ENCODE measurements around the gene LENG8.

The LENG8 gene

DNA sequence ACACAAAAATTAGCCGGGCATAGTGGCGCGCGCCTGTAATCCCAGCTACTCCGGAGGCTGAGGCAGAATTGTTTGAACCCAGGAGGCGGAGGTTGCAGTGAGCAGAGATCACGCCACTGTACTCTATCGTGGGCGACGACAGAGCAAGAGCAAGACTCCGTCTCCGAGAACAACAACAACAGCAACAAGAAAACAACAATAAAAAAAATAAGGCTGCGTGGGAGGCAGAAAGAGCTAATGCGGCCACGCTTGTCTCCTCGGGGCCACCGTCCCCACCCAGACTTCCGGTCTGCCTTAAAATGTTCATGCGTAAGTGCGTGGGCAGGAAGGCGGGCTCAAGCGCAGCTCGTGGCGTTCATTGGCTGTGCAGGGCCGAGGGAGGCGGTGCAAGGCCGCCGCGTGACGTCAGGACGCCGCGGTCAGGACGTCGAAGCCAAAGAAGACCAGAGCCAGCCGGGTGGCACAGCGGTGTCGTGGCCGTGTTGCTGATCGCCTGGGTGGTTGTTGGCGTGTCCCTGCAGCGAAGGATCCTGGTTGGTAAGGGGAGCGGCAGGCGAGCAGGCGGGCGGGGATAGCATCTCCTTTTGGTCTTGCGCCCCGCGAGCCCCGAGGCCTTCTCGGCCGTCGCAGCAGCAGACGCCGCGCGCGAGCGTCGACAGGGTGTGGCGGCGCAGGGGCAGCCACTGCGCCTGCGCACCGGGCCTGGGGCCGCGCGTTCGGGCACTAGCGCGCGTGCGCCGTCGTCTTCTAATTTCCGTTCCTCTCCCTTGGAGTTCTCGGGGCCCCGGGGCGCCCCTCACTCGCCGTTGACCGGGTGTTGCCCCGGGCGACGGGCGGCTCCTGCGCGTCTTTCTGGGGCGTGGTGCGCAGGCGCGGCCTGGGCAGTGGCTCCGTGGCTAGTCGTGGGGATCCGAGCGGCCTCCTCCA, at the start of gene LENG8:
Gene LENG8, plus strand, starts transcription at position 426 of the 927 bp plus-strand sequence. CDS start 2,146 bp downstream, outside the sequence.
- peak; percentile 99 for DNase-seq (ENCODE audit: low spot score)

DNA sequence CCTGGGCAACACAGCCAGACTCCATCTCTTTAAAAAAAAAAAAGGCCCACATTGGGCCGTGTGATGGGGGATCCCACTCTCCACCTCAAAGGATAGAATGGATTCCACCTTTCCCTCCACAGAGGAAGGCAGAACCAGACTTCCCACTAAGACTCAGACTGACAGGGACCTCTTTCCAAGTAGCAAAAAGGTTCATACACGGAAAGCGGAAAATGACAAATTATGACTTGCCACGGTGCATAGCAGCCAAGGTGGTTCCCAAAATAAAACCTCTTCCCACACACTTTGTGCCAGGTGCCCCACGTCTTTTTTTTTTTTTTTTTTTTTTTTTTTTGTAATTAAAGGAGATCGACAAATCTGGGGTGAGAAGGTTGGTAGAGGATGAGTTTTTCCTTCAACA, 48.1 kb upstream of the LENG8 start:
- no peak for DNase-seq (ENCODE audit: low spot score)

DNA sequence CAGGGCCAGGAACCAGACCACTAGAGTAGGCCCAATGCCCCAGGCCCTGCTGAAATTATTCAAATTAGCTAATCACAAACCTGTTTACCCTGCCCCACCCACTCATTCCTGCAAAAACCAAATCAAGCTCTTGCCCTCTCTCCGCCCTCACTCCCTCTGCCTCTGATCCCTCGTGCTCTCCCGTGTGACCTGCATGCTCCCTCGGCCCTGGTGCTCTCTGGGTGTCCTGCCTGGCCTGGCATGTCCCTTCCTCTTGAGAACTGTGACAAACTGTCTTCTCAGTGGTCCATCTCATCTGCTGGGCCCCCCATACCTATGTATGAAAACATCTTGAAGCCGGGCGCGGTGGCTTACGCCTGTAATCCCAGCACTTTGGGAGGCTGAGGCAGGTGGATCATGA, 45.9 kb upstream of the LENG8 start:
- DNase-seq (ENCODE audit: low spot score), result no peak

DNA sequence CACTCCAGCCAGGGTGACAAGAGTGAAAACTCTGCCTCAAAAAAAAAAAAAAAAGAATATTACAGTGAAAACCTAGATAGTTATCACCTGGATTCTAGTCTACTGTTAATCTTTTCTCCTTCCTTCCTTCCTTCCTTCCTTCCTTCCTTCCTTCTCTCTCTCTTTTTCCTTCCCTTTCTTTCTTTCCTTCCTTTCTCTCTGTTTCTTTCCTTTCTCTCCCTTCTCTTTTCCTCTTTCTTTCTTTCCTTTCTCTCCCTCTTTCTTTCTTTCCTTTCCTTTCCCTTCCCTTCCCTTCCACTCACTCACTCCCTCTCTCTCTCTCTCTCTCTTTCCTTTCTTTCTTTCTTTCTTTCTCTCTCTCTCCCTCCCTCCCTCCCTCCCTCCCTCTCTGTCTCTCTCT, 43.4 kb upstream of the LENG8 start:
- DNase-seq (ENCODE audit: low spot score), result no peak

- no peak for DNase-seq (ENCODE audit: low spot score)
Observed at GRCh38 chr19:54407780-54408179, 41.2 kb upstream of the LENG8 start.

DNA sequence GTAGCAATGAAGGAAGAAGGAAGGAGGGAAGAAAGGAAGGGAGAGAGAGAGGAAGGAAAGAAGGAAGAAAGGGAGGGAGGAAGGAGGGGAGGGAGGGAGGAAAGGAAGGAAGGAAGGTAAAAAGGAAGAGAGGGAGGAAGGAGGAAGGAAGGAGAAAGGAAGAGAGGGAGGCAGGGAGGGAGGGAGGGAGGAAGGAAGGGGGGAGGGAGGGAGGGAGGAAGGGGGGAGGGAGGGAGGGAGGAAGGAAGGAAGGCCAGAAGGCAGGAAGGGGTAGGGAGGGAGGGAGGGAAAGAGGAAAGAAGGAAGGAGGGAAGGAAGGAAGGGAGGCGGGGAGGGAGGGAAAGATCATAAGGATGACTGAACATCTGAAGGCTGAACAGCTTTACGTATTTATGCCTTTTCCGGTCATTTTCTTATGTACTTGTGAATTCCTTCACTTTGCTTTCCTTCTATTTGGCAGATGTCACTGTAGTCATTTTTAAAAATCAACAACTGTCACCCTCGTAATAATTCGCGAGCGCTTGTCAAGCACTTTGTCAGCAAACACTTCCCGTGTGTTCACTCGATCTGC, 40.5 kb upstream of the LENG8 start:
- no peak for DNase-seq (ENCODE audit: low spot score)

- no peak for DNase-seq (ENCODE audit: low spot score)
Observed at GRCh38 chr19:54411033-54411432, 38.0 kb upstream of the LENG8 start.

DNA sequence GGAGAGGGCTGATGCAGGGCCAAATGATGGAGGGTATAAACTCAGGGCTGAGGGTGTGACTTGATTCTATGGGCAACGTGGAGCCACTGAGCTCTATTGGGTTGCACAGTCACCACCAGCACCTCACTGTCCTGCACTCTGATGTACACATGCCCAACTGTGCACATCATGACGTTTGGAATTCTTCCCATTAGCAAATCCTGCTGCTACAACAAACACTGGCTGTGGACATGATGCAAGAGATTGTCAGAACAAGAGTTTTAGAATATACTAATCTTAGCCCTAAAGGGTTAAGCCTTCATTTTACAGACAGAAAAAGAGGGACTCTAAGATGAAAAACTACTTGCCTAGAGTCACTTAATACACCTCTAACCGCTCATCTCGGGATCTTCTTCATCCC, 36.1 kb upstream of the LENG8 start:
- DNase-seq (ENCODE audit: low spot score), result no peak

DNA sequence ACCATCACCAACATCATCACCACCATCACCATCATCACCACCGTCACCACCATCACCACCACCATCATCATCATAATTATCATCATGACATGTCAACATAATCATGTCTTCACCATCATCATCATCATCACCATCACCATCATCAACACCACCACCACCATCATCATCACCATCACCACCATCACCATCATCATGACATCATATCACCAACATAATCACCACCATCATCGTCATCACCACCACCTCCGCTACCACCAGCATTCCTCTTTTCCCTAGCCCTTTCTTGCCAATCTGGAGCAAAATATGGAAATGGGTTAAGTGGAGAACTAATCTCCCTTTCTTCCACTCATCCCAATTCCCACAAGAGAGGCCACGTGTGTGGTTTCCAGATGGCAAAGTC, 34.8 kb upstream of the LENG8 start:
- DNase-seq (ENCODE audit: low spot score), result no peak

GRCh38 chr19:54415208-54415900, 33.6 kb upstream of the LENG8 start, which contains the start of gene TTYH1:
Gene TTYH1, plus strand, starts transcription at chr19:54415464. Its CDS starts 89 bp downstream, at chr19:54415553.
- no peak for DNase-seq (ENCODE audit: low spot score)

GRCh38 chr19:54415901-54416673, 32.9 kb upstream of the LENG8 start:
- no peak for DNase-seq (ENCODE audit: low spot score)

DNA sequence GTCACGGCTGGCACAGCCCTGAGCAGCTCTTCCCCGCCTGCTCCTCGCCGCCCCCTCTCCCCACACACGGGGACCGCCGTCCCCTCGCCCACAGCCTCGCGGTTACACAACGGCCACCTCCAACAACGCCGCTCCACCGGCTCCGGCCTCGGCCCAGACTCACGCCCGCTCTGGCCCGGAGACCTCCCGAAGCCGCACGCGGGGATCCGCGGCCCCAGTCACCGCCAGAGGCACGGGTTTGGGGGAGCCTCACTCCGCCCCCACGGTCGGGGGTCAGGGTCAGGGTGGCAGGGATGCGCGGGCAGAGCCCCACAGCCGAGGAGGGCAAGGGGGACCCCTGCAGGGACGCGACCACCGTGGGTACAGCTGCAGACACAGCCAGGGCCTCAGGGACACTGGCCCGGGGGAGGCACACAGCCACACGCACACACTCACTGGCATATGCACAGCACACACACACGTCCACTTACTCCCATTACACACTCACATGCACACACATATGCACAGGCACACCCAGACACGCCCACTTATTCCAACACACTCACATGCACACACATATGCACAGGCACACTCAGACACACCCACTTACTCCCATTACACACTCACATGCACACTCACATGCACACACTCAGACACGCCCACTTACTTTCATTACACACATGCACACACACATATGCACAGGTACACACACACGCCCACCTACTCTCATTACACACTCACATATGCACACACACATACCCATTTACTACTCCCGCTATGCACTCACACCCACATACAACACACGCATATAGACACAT, 32.1 kb upstream of the LENG8 start:
- no peak for DNase-seq (ENCODE audit: low spot score)

DNA sequence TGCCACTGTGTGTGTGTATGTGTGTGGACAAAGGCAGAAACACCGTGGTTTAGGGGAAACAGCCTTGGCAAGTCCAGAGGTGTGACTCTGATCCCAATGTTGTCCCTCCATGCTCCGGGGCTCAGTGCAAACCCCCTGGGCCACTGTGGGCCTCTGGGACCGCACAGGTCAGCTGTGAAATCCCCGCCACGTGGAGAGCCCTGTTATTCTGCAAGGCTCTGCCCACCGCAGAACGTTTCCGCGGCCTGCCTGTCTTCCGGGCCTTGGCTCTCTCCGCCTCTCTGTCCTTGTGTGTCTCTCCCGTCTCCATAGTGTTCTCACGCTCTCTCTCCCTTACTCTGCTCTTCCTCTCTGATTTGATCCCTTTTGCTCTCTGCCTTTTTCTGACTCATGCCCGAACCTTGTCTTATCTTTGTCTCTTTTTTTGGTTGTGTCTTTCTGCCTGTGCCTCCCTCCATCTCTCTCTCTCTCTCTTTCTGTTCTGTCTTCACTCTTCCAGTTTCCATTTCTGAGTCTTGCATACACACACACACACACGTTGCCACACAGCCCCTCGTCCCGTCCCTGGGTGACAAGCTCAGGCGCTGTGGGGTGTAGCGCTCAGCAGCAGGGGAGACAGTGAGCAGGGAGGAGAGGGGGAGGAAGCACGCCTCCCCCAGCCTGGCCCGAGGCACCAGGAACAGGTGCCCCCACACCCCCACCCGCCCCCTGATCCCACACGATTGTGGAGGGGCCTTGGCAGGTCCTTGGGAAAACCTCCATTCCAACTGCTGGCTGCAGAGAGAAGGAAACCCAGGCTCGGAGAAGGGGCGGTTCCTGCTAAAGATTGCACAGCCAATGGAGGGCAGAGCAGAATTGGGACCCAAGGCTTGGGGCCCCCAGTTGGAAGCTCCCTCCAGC, 30.7 kb upstream of the LENG8 start:
- no peak for DNase-seq (ENCODE audit: low spot score)

DNA sequence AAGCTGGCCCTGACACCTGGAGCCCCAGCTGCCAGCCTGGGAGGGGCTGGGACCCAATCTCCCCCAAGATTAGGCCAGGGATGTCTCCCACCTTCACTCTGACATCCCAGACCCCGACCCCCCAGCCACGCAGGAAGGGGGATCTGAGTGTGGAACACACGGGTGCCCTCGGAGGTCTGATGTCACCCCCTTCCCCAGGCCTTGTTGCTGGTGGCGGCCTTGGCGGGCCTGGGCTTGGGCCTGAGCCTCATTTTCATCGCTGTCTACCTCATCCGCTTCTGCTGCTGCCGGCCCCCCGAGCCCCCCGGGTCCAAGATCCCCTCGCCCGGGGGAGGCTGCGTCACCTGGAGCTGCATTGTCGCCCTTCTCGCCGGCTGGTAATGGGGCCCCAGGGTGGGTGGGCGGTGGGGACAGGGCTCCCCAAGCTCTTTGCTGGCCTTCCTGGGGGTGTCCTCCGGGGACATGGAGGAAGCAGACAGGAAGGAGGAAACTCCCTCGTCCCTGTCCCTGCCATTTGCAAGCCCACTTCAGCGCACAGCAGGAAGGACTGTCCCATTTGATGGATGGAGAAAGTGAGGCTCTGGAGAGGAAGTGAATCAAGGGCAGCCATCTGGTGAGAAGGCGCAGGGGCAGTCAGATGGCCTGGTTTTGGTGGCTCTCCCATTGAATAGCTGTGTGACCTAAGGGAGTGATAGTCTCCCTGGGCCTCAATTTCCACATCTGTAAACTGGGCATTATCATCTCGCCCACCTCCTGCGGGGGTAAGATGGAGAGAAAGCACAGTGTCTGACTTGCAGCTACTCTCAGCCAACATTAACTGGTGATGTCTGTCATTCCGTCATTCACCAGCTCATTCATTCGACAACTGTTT, 29.8 kb upstream of the LENG8 start:
- DNase-seq (ENCODE audit: low spot score), result no peak

GRCh38 chr19:54420068-54420382, 29.0 kb upstream of the LENG8 start:
- DNase-seq (ENCODE audit: low spot score), result no peak

DNA sequence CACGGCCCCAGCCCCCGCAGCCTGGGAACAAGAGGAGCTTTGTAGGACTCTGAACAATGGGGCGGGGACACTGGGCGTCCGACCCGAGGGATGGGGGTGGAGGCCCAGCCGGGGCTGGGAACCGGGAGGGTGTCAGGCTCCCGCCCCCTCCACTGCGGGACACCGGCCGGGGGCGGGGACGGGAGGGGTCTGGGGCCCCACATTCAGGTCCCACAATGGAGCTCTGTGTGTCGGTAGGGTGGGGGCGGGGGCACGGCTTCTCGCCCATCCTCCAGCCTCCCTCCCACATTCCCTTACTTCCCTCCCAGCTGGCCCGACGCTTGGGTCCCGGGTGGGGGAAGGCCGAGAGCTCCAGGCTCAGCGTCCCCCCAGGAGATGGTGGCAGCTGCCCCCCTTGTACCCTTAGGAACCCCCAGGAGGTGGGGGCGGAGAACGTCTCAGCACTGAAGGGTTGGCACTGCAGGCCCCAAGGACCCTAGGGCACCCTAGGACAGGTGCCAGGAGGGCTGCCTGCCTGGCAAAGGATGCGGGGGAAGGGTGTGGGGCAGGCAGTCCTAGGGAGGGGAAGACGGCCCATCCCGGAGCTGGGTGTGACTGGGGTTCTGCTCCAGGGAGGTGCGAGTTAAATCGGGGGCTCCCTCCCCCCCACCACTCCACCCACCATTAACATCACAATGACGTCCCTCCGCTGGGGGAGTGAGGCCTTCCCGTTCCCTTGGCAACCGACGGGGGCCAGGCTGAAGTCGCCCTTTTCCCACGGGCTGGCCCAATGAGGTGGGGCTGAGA, 28.4 kb upstream of the LENG8 start:
- no peak for DNase-seq (ENCODE audit: low spot score)

DNA sequence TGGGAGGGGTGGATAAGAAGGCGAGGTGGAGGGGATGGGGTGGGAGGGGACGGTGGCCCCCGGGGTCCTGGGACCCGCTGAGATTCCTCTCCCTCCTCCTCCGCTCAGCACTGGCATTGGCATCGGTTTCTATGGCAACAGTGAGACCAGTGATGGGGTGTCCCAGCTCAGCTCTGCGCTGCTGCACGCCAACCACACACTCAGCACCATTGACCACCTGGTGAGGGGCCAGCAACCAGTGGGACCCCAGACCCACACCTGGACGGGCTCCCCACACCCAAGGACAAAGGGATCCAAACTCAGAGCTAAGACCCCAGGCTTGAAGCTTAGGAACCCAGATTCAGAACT, 27.9 kb upstream of the LENG8 start:
- DNase-seq (ENCODE audit: low spot score), result no peak

DNA sequence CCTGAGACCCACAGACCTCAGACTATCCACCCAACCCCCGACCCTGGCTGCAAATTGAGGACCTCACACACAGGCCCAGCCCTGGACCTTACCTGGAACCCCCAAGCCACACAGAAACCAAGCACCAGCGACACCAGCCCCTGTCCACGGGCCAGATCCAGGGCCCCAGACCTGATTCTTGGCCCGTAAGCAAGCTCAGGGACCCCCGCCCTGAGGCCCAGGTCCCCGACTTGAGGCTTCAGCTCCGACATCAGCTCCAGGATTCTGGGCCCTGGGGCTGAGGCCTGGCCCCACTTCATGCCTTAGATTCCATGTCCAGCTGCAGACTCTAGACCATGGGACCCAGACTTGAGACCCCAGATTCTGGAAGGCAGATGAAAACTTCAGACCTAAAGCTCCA, 27.5 kb upstream of the LENG8 start:
- DNase-seq (ENCODE audit: low spot score), result no peak

DNA sequence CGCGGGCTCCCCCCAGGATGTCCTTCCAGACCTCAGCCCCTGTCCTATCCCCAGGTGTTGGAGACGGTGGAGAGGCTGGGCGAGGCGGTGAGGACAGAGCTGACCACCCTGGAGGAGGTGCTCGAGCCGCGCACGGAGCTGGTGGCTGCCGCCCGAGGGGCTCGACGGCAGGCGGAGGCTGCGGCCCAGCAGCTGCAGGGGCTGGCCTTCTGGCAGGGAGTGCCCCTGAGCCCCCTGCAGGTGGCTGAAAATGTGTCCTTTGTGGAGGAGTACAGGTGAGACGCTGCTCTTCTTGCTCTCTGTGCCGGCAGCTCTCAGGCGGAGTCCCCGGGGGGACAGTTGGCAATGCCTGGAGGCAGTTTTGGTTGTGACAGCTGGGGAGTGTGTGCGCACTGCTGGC, 26.9 kb upstream of the LENG8 start:
- DNase-seq (ENCODE audit: low spot score), result no peak

Measured in left forelimb (tissue), 1 donor.